Epithelial cell of alveolus of lung (primary cell): Measurements from ENCODE around the gene PRND. TPM values are rescaled to one million over a fixed set of nuclear protein-coding genes. Genes with fewer than 3 reads are reported as not detected.

Experiments
- total RNA-seq: library from RNA; depleted of rRNA; stranded (reverse); fragments of >200 nt; gene quantifications from 2 replicates; pipeline ENCODE4 v1.2.1, GENCODE V29; 2015

The PRND gene, protein sequence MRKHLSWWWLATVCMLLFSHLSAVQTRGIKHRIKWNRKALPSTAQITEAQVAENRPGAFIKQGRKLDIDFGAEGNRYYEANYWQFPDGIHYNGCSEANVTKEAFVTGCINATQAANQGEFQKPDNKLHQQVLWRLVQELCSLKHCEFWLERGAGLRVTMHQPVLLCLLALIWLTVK
- 0.26 and 0.48 TPM in 2 replicates for total RNA-seq

DNA sequence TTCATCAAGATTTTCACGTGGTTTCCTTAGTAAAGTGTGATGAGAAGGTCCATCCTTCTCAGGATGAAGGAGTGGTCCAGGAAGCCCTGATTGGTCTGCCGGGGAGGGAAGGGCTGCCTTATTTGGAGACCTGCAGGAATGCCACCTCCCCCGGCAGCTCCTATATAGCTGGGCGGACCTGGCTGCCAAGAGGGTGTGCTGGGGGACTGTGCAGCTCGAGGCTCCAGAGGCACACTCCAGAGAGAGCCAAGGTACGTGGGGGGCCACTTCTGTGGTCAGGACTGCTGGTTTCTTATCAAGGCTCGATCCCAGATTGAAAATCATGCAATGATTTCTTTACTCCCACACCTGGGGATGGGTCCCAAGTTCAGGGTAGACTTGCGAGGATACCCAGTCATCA is at the start of gene PRND:
TSS of gene PRND (plus strand) at position 191 of the 400 bp plus-strand sequence. CDS start 2,643 bp downstream, outside the sequence.

Other genes starting within 250 kb of the PRND start
- gene PRNP, start 35.5 kb upstream of the PRND start, total RNA-seq = 113 TPM in 2 replicates
- 0.56 and 0.91 TPM in 2 replicates for gene RASSF2, start 101.7 kb downstream of the PRND start, total RNA-seq